ENCODE results near the gene ELFN1. TPM values are rescaled to one million over a fixed set of nuclear protein-coding genes. Genes with fewer than 3 reads are reported as not detected.

ELFN1 gene
- total RNA-seq, 1 donor from 2014 or later, result 0.71 TPM

DNA sequence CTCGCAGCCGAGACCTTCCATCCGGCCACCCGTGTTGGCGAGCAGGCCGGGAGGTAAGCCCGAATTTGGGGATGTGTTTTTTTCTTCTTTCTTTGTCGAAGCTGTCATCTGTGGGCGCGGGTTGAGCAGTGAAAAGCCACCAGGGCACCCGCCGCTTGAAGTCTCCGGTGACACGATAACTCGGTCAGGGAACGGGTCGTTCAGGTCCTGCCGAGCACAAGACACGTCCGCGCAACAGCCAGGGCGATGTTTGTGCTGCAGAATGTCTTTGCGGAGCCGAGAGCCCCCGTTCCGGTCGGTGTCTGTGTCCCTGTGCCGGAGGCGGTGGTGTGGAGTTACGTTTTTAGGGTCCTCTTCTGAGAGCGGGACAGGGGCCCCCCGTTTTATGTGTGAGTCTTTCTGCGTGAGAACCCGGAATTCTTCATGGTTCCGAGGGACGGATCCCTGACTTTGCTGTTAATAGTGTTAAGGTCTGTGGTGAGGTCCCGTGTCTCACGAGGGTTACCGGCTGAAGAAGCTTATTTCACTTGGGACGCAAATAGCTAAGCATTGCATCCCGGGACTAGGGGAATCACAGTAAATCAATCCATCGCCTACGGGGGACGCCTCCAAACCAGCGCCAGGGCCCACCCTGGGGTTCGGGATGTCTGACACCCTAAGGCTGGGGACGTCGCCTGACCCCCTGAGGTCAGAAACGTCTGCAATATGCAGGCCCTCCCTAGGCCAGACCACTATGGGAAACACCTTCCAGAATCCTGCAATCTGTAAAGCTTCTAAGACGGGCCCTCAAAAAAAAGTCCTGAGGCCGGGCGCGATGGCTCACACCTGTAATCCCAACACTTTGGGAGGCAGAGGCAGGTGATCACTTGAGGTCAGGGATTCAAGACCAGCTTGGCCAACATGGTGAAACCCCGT, 99.5 kb downstream of the ELFN1 start:
- H3K4me3 ChIP-seq (ENCODE audit: low read depth, low read length), result no peak overlapping the region
- H3K27me3 ChIP-seq (ENCODE audit: control insufficient read depth, insufficient read depth, low read length), result no peaks in the 10 kb centered on the region
- TF ChIP-seq, protein P1, sequence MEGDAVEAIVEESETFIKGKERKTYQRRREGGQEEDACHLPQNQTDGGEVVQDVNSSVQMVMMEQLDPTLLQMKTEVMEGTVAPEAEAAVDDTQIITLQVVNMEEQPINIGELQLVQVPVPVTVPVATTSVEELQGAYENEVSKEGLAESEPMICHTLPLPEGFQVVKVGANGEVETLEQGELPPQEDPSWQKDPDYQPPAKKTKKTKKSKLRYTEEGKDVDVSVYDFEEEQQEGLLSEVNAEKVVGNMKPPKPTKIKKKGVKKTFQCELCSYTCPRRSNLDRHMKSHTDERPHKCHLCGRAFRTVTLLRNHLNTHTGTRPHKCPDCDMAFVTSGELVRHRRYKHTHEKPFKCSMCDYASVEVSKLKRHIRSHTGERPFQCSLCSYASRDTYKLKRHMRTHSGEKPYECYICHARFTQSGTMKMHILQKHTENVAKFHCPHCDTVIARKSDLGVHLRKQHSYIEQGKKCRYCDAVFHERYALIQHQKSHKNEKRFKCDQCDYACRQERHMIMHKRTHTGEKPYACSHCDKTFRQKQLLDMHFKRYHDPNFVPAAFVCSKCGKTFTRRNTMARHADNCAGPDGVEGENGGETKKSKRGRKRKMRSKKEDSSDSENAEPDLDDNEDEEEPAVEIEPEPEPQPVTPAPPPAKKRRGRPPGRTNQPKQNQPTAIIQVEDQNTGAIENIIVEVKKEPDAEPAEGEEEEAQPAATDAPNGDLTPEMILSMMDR (IDR thresholded peaks at IDR 0.05; ENCODE audit: insufficient read depth, low read length, poor library complexity, severe bottlenecking), result no peak
- no peak for DNase-seq (ENCODE audit: low read depth)
- H3K36me3 ChIP-seq (ENCODE audit: control insufficient read depth, insufficient read depth, low read length), result no peaks in the 10 kb centered on the region

DNA sequence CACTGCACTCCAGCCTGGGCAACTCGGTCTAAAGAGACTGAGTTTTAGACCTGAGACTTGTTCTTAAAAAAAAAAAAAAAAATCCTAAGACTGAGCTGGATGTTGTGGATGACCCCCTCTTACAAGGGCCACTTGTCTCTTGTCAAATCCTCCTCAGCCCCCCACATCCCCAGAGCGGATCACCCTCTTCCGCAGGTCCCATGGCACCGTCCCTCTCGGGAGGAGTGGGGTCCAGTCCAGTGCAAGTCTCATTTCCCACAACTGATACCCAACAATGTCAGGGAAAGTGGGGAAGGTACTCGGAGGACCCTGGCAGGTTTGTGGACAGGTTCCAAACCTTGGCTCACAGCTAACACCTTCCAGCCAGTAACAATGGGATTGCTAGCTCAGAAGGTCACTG, 100.3 kb downstream of the ELFN1 start:
- DNase-seq (ENCODE audit: low read depth), result no peak

DNA sequence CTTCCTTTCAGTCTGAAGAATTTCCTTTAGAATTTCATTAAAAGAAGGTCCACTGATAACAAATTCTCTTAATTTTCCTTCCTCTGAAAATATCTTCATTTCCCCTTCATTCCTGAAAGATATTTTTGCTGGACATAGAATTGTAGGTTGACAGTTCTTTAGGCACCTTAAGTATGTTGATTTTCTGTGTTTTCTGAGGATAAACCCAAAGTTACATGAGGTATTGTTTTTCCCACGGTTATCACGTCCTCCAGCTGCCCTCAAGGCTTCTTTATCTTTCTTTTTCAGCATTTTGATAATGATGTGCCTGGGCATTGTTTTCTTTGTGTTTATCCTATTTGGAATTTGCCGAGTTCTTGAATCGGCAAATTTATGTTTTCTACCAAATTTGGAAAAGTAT, 105.3 kb downstream of the ELFN1 start:
- no peak for DNase-seq (ENCODE audit: low read depth)
- no peaks in the 10 kb centered on the region for H3K27me3 ChIP-seq (ENCODE audit: control insufficient read depth, insufficient read depth, low read length)
- no peaks in the 10 kb centered on the region for H3K36me3 ChIP-seq (ENCODE audit: control insufficient read depth, insufficient read depth, low read length)
- no peak overlapping the region for H3K4me3 ChIP-seq (ENCODE audit: low read depth, low read length)
- TF ChIP-seq, protein P1 (IDR thresholded peaks at IDR 0.05; ENCODE audit: insufficient read depth, low read length, poor library complexity, severe bottlenecking), result no peak

More for the DNA sequence above, 100.3 kb downstream of the ELFN1 start:
- H3K36me3 ChIP-seq (ENCODE audit: control insufficient read depth, insufficient read depth, low read length), result no peaks in the 10 kb centered on the region
- no peaks in the 10 kb centered on the region for H3K27me3 ChIP-seq (ENCODE audit: control insufficient read depth, insufficient read depth, low read length)
- no peak overlapping the region for H3K4me3 ChIP-seq (ENCODE audit: low read depth, low read length)
- TF ChIP-seq, protein P1 (IDR thresholded peaks at IDR 0.05; ENCODE audit: insufficient read depth, low read length, poor library complexity, severe bottlenecking), result no peak

DNA sequence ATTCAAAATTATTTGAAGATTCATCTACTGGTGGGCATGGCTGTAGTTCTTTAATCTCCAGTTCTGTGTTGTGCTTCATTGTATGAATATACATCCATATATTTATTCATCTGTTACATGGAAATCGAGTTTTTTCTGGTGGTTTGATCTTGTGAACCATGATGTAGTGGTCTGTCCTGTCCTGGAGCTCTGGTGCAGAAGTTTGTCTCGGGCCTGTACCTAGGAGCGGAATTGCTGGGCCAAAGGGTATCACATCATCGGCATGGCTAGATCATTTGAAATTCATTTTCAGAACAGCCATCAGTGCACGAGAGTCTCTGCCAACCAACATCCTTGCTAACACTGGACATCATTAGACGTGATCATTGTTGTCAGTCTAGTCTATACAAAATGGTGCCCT, 107.0 kb downstream of the ELFN1 start:
- Histone ChIP-seq H3K27me3 (ENCODE audit: control insufficient read depth, insufficient read depth, low read length) (no peaks in the 10 kb centered on the region), H3K4me3 (ENCODE audit: low read depth, low read length) (no peak overlapping the region), H3K36me3 (ENCODE audit: control insufficient read depth, insufficient read depth, low read length) (no peaks in the 10 kb centered on the region)
- TF ChIP-seq, protein P1 (IDR thresholded peaks at IDR 0.05; ENCODE audit: insufficient read depth, low read length, poor library complexity, severe bottlenecking), result no peak
- DNase-seq (ENCODE audit: low read depth), result no peak

DNA sequence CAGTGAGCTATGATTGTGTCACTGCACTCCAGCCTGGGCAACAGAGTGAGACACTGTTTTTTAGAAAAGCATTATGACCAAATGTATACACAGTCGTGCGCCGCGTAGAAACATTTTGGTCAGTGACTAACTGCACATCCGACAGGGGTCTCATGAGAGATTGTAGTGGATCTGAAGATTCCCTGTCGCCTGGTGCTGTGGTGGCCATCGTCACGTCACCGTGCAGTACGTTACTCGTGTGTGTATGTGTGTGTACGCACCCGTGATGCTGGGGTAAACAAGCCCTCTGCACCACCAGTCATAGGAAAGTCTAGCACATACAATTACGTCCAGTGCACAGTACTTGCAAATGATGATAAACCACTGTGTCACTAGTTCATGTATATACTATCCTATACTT, 109.4 kb downstream of the ELFN1 start:
- DNase-seq (ENCODE audit: low read depth), result no peak
- H3K4me3 ChIP-seq (ENCODE audit: low read depth, low read length), result no peak overlapping the region
- no peaks in the 10 kb centered on the region for H3K36me3 ChIP-seq (ENCODE audit: control insufficient read depth, insufficient read depth, low read length)
- TF ChIP-seq, protein P1 (IDR thresholded peaks at IDR 0.05; ENCODE audit: insufficient read depth, low read length, poor library complexity, severe bottlenecking), result no peak
- H3K27me3 ChIP-seq (ENCODE audit: control insufficient read depth, insufficient read depth, low read length), result no peaks in the 10 kb centered on the region
